WTC11 (cell line): Measurements from ENCODE around the gene FOXL2. TPM values are rescaled to one million over a fixed set of nuclear protein-coding genes. Genes with fewer than 3 reads are reported as not detected.

Experiments used
- ATAC-seq: fragments of 200-7000 bp; cut with Tn5 transposase; 2 replicates; pipeline ENCODE4 v1.10.0; 2021; ENCODE audit warnings: mild to moderate bottlenecking, moderate library complexity
- CTCF ChIA-PET: fragments of 300-600 bp; sonication (Branson Sonifier 250); formaldehyde crosslinking; loops from one replicate; lab custom pipeline; 2021; ENCODE audit warnings: antibody characterized with exemption; lab: Charles Lee
- POLR2A ChIA-PET: fragments of 350-600 bp; sonication (Branson Sonifier 250); formaldehyde crosslinking; loops from one replicate; lab custom pipeline; 2021; ENCODE audit warnings: antibody characterized with exemption; lab: Charles Lee
- DNase-seq: peaks from one replicate; pipeline ENCODE4 v3.0.0; 2021; ENCODE audit warnings: low spot score
- H3K27ac Mint-ChIP-seq: 2 replicates; pipeline ENCODE4 v1.8.0; 2021; ENCODE audit warnings: mixed read lengths
- H3K27me3 Mint-ChIP-seq: 2 replicates; pipeline ENCODE4 v1.8.0; 2021; ENCODE audit warnings: low read depth, mild to moderate bottlenecking, moderate library complexity, mixed read lengths
- H3K36me3 Mint-ChIP-seq: 2 replicates; pipeline ENCODE4 v1.8.0; 2021; ENCODE audit warnings: mixed read lengths
- H3K4me1 Mint-ChIP-seq: 2 replicates; pipeline ENCODE4 v1.8.0; 2022; ENCODE audit warnings: mixed read lengths
- H3K4me3 Mint-ChIP-seq: 2 replicates; pipeline ENCODE4 v1.8.0; 2021; ENCODE audit warnings: mild to moderate bottlenecking, moderate library complexity, mixed read lengths
- H3K9me3 Mint-ChIP-seq: 2 replicates; pipeline ENCODE4 v1.8.0; 2021; ENCODE audit warnings: mixed read lengths
- ELF4 ChIP-seq: sonication (generic); formaldehyde crosslinking; IDR thresholded peaks from 2 replicates; pipeline ENCODE4 v1.8.1; 2022; ENCODE audit warnings: low read depth, mild to moderate bottlenecking, moderate library complexity, missing genetic modification reagents
- FOXP1 ChIP-seq: sonication (generic); formaldehyde crosslinking; IDR thresholded peaks from 2 replicates; pipeline ENCODE4 v1.8.0; 2022; ENCODE audit warnings: missing genetic modification reagents, mild to moderate bottlenecking, moderate library complexity, borderline replicate concordance
- JUN ChIP-seq: sonication (generic); formaldehyde crosslinking; IDR thresholded peaks from 2 replicates; pipeline ENCODE4 v1.8.0; 2023; ENCODE audit warnings: mild to moderate bottlenecking, missing genetic modification reagents
- MYBL2 ChIP-seq: sonication (generic); formaldehyde crosslinking; IDR thresholded peaks from 2 replicates; pipeline ENCODE4 v1.8.1; 2023; ENCODE audit warnings: mild to moderate bottlenecking, moderate library complexity, missing genetic modification reagents
- OVOL2 ChIP-seq: fragments of 250-450 bp; sonication (Bioruptor Pico); IDR thresholded peaks from 2 replicates; pipeline ENCODE4 v1.9.0; 2021; ENCODE audit warnings: mild to moderate bottlenecking, borderline replicate concordance
- SMAD3 ChIP-seq: sonication (generic); formaldehyde crosslinking; IDR thresholded peaks from 2 replicates; pipeline ENCODE4 v1.8.0; 2022; ENCODE audit warnings: missing genetic modification reagents, mild to moderate bottlenecking, borderline replicate concordance
- SP1 ChIP-seq: sonication (generic); formaldehyde crosslinking; conservative IDR thresholded peaks from 2 replicates; pipeline ENCODE4 v1.8.1; 2022; ENCODE audit warnings: missing genetic modification reagents
- TCF7 ChIP-seq: sonication (generic); formaldehyde crosslinking; IDR thresholded peaks from 2 replicates; pipeline ENCODE4 v1.8.0; 2022; ENCODE audit warnings: mild to moderate bottlenecking, low read depth, missing genetic modification reagents, moderate library complexity
- TP53 ChIP-seq: sonication (generic); formaldehyde crosslinking; IDR thresholded peaks from 2 replicates; pipeline ENCODE4 v1.8.1; 2023; ENCODE audit warnings: mild to moderate bottlenecking, missing genetic modification reagents
- ZNF423 ChIP-seq: fragments of 250-450 bp; sonication (Bioruptor Pico); IDR thresholded peaks from 2 replicates; pipeline ENCODE4 v2.1.2; 2022; ENCODE audit warnings: mild to moderate bottlenecking, moderate library complexity
- total RNA-seq: library from RNA; stranded (reverse); gene quantifications from 3 replicates; pipeline ENCODE4 v1.2.3, GENCODE V29; 2021
- TF ChIP-seq, protein P1 (sequence below): sonication (generic); formaldehyde crosslinking; IDR thresholded peaks from 2 replicates; pipeline ENCODE4 v1.8.0; 2023; ENCODE audit warnings: missing genetic modification reagents, mild to moderate bottlenecking, borderline replicate concordance
- TF ChIP-seq, protein P2 (sequence below): sonication (generic); formaldehyde crosslinking; conservative IDR thresholded peaks from 2 replicates; pipeline ENCODE4 v1.8.1; 2023; ENCODE audit warnings: mild to moderate bottlenecking, low read depth, missing genetic modification reagents, moderate library complexity
- TF ChIP-seq, protein P3 (sequence below): sonication (generic); formaldehyde crosslinking; IDR thresholded peaks from 2 replicates; pipeline ENCODE4 v1.8.1; 2023; ENCODE audit warnings: mild to moderate bottlenecking, moderate library complexity, missing genetic modification reagents
- TF ChIP-seq, protein P4 (sequence below): fragments of 250-450 bp; sonication (Bioruptor Pico); IDR thresholded peaks from 2 replicates; pipeline ENCODE4 v1.9.0; 2021; ENCODE audit warnings: mild to moderate bottlenecking
- TF ChIP-seq, protein P5 (sequence below): fragments of 250-450 bp; sonication (Bioruptor Pico); IDR thresholded peaks from 2 replicates; pipeline ENCODE4 v1.9.0; 2021; ENCODE audit warnings: mild to moderate bottlenecking, borderline replicate concordance
- TF ChIP-seq, protein P6 (sequence below): fragments of 250-450 bp; sonication (Bioruptor Pico); conservative IDR thresholded peaks from 2 replicates; pipeline ENCODE4 v1.9.0; 2021; ENCODE audit warnings: mild to moderate bottlenecking
- TF ChIP-seq, protein P7 (sequence below): sonication (generic); formaldehyde crosslinking; IDR thresholded peaks from 2 replicates; pipeline ENCODE4 v1.8.1; 2022; ENCODE audit warnings: low read depth, missing genetic modification reagents, borderline replicate concordance

Gene FOXL2
- total RNA-seq, 1 experiment from 2014 or later, result 1.4 TPM

DNA sequence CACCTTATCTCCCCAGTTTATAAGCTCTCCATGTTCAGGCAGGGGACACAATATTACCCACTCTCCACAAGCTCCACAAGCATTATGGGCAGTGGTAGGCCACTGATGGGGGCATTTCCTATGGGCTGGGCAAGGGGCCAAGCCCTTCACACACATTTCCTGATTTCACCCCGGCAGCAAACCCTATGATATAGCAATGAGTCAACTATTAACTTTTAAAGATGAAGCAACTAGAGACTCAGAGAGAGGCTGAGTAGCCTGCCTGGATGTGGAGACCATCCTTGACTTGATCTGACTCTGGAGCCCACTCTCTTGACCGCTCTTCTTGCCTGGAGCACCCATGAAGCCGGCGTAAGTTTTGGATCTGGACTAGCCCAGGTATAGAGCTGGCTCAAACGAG is 27.5 kb upstream of the FOXL2 start (continued):
- TF ChIP-seq, protein P1, sequence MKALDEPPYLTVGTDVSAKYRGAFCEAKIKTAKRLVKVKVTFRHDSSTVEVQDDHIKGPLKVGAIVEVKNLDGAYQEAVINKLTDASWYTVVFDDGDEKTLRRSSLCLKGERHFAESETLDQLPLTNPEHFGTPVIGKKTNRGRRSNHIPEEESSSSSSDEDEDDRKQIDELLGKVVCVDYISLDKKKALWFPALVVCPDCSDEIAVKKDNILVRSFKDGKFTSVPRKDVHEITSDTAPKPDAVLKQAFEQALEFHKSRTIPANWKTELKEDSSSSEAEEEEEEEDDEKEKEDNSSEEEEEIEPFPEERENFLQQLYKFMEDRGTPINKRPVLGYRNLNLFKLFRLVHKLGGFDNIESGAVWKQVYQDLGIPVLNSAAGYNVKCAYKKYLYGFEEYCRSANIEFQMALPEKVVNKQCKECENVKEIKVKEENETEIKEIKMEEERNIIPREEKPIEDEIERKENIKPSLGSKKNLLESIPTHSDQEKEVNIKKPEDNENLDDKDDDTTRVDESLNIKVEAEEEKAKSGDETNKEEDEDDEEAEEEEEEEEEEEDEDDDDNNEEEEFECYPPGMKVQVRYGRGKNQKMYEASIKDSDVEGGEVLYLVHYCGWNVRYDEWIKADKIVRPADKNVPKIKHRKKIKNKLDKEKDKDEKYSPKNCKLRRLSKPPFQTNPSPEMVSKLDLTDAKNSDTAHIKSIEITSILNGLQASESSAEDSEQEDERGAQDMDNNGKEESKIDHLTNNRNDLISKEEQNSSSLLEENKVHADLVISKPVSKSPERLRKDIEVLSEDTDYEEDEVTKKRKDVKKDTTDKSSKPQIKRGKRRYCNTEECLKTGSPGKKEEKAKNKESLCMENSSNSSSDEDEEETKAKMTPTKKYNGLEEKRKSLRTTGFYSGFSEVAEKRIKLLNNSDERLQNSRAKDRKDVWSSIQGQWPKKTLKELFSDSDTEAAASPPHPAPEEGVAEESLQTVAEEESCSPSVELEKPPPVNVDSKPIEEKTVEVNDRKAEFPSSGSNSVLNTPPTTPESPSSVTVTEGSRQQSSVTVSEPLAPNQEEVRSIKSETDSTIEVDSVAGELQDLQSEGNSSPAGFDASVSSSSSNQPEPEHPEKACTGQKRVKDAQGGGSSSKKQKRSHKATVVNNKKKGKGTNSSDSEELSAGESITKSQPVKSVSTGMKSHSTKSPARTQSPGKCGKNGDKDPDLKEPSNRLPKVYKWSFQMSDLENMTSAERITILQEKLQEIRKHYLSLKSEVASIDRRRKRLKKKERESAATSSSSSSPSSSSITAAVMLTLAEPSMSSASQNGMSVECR (CRISPR knock-in tag), result no peak
- TF ChIP-seq FOXP1 (CRISPR knock-in tag) (no peak), SP1 (CRISPR knock-in tag) (no peak), ZNF423 (CRISPR knock-in tag) (no peak), JUN (no peak)
- TF ChIP-seq, protein P2, sequence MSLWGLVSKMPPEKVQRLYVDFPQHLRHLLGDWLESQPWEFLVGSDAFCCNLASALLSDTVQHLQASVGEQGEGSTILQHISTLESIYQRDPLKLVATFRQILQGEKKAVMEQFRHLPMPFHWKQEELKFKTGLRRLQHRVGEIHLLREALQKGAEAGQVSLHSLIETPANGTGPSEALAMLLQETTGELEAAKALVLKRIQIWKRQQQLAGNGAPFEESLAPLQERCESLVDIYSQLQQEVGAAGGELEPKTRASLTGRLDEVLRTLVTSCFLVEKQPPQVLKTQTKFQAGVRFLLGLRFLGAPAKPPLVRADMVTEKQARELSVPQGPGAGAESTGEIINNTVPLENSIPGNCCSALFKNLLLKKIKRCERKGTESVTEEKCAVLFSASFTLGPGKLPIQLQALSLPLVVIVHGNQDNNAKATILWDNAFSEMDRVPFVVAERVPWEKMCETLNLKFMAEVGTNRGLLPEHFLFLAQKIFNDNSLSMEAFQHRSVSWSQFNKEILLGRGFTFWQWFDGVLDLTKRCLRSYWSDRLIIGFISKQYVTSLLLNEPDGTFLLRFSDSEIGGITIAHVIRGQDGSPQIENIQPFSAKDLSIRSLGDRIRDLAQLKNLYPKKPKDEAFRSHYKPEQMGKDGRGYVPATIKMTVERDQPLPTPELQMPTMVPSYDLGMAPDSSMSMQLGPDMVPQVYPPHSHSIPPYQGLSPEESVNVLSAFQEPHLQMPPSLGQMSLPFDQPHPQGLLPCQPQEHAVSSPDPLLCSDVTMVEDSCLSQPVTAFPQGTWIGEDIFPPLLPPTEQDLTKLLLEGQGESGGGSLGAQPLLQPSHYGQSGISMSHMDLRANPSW, result no peak

DNA sequence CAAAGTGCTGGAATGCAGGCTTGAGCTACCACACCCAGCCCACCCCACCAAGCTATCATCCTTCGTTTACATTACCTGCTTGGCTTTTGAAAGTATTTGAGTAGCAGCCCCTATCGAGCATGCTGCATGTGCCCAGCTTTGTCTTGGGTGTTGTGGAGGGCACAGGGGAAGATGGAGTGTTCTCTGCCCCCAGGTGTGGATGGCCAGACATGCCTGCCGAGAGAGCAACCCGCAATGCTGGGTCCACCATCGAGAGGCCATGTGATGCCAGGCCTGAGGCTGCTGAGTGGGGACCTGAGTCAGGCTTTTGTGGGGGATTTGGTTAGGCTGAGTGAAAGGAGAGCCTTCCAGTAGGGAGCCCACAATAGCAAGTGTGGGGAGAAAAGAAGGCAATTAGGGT is 26.0 kb upstream of the FOXL2 start:
- CTCF ChIA-PET, result interaction anchor here (0.5 to 3.3 kb wide), 5 partner anchors 12 to 306 kb away, joined by 3 to 15 read pairs (median 4); no protein-coding TSS in a partner anchor

More for the DNA sequence above, 26.0 kb upstream of the FOXL2 start:
- Mint-ChIP-seq H3K27ac (no peak overlapping the region), H3K9me3 (no peaks in the 10 kb centered on the region), H3K4me1 (no peaks in the 10 kb centered on the region), H3K4me3 (no peak overlapping the region), H3K36me3 (no peaks in the 10 kb centered on the region), H3K27me3 (0 out of 2 replicates have a peak, but pooled peaks cover 8% of the 10 kb centered on the region)
- ATAC-seq (no peak), DNase-seq (no peak)
- TF ChIP-seq SMAD3 (CRISPR knock-in tag) (no peak), OVOL2 (CRISPR knock-in tag) (no peak), MYBL2 (CRISPR knock-in tag) (no peak), TCF7 (CRISPR knock-in tag) (no peak), TP53 (CRISPR knock-in tag) (no peak), ELF4 (CRISPR knock-in tag) (no peak)
- TF ChIP-seq, protein P3, sequence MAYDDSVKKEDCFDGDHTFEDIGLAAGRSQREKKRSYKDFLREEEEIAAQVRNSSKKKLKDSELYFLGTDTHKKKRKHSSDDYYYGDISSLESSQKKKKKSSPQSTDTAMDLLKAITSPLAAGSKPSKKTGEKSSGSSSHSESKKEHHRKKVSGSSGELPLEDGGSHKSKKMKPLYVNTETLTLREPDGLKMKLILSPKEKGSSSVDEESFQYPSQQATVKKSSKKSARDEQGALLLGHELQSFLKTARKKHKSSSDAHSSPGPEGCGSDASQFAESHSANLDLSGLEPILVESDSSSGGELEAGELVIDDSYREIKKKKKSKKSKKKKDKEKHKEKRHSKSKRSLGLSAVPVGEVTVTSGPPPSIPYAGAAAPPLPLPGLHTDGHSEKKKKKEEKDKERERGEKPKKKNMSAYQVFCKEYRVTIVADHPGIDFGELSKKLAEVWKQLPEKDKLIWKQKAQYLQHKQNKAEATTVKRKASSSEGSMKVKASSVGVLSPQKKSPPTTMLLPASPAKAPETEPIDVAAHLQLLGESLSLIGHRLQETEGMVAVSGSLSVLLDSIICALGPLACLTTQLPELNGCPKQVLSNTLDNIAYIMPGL, result no peak
- TF ChIP-seq, protein P4, sequence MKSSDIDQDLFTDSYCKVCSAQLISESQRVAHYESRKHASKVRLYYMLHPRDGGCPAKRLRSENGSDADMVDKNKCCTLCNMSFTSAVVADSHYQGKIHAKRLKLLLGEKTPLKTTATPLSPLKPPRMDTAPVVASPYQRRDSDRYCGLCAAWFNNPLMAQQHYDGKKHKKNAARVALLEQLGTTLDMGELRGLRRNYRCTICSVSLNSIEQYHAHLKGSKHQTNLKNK, result no peak
- TF ChIP-seq, protein P5, sequence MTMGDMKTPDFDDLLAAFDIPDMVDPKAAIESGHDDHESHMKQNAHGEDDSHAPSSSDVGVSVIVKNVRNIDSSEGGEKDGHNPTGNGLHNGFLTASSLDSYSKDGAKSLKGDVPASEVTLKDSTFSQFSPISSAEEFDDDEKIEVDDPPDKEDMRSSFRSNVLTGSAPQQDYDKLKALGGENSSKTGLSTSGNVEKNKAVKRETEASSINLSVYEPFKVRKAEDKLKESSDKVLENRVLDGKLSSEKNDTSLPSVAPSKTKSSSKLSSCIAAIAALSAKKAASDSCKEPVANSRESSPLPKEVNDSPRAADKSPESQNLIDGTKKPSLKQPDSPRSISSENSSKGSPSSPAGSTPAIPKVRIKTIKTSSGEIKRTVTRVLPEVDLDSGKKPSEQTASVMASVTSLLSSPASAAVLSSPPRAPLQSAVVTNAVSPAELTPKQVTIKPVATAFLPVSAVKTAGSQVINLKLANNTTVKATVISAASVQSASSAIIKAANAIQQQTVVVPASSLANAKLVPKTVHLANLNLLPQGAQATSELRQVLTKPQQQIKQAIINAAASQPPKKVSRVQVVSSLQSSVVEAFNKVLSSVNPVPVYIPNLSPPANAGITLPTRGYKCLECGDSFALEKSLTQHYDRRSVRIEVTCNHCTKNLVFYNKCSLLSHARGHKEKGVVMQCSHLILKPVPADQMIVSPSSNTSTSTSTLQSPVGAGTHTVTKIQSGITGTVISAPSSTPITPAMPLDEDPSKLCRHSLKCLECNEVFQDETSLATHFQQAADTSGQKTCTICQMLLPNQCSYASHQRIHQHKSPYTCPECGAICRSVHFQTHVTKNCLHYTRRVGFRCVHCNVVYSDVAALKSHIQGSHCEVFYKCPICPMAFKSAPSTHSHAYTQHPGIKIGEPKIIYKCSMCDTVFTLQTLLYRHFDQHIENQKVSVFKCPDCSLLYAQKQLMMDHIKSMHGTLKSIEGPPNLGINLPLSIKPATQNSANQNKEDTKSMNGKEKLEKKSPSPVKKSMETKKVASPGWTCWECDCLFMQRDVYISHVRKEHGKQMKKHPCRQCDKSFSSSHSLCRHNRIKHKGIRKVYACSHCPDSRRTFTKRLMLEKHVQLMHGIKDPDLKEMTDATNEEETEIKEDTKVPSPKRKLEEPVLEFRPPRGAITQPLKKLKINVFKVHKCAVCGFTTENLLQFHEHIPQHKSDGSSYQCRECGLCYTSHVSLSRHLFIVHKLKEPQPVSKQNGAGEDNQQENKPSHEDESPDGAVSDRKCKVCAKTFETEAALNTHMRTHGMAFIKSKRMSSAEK (CRISPR knock-in tag), result no peak
- TF ChIP-seq, protein P6, sequence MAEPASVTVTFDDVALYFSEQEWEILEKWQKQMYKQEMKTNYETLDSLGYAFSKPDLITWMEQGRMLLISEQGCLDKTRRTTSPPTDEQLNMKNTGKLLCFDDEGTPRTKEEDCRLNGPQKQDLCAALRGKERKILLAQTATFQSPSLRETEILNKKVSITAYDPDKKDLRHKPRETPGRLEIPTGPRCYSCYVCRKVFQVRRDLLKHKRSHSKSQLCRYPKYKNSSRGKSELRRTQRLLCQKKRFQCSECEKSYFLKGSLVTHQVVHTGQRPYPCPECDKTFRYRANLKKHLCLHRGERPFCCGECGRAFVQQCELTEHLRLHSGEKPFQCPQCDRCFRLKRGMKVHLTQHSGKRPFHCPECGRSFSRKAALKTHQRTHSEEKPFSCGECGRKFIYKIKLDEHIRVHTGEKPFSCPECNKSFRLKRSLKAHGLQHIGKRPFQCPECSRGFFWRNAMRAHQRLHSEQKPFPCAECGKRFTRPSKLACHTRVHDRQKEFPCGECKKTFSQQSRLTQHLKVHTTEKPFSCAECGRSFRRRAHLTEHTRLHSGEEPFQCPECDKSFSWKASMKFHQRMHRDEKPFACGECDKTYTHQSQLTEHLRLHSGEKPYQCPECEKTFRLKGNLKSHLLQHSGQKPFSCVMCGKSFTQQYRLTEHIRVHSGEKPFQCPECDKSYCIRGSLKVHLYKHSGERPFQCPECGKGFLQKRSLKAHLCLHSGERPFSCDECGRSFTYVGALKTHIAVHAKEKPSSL (CRISPR knock-in tag), result no peak
- TF ChIP-seq, protein P7, sequence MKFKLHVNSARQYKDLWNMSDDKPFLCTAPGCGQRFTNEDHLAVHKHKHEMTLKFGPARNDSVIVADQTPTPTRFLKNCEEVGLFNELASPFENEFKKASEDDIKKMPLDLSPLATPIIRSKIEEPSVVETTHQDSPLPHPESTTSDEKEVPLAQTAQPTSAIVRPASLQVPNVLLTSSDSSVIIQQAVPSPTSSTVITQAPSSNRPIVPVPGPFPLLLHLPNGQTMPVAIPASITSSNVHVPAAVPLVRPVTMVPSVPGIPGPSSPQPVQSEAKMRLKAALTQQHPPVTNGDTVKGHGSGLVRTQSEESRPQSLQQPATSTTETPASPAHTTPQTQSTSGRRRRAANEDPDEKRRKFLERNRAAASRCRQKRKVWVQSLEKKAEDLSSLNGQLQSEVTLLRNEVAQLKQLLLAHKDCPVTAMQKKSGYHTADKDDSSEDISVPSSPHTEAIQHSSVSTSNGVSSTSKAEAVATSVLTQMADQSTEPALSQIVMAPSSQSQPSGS (CRISPR knock-in tag), result no peak
- POLR2A ChIA-PET, result interaction anchor here (0.6 kb wide), 1 partner anchor 20 kb away, joined by 3 read pairs; no protein-coding TSS in a partner anchor
